Osteoblast (primary cell): Measurements from ENCODE around the gene RPSA. TPM values are rescaled to one million over a fixed set of nuclear protein-coding genes. Genes with fewer than 3 reads are reported as not detected.

Experiments used
- DNase-seq: peaks from one replicate; pipeline ENCODE4 v3.0.0; 2011; ENCODE audit warnings: low spot score, mixed read lengths; ENCODE audit not compliant: insufficient read length; ENCODE audit errors: missing footprints
- H2AFZ ChIP-seq: 2 replicates; pipeline ENCODE4 v1.6.0; 2011; ENCODE audit warnings: mild to moderate bottlenecking, low read length
- H3K27ac ChIP-seq: 2 replicates; pipeline ENCODE4 v1.5.1; 2011; ENCODE audit warnings: mild to moderate bottlenecking, low read depth, low read length, moderate library complexity
- H3K27me3 ChIP-seq: 2 replicates; pipeline ENCODE4 v1.6.0; 2012; ENCODE audit warnings: mild to moderate bottlenecking, control low read depth, inconsistent platforms, low read length, moderate library complexity; ENCODE audit not compliant: insufficient read depth
- H3K36me3 ChIP-seq: 2 replicates; pipeline ENCODE4 v1.5.1; 2011; ENCODE audit warnings: mild to moderate bottlenecking, low read length, control low read depth, moderate library complexity; ENCODE audit not compliant: insufficient read depth
- H3K4me1 ChIP-seq: 2 replicates; pipeline ENCODE4 v1.5.1; 2011; ENCODE audit warnings: mild to moderate bottlenecking, low read length, control low read depth, moderate library complexity; ENCODE audit not compliant: insufficient read depth
- H3K4me2 ChIP-seq: 2 replicates; pipeline ENCODE4 v1.6.0; 2011; ENCODE audit warnings: mild to moderate bottlenecking, low read length; ENCODE audit not compliant: insufficient read depth
- H3K4me3 ChIP-seq: fragments of 200-600 bp; sonication (generic); 3 replicates; pipeline ENCODE4 v1.5.1; 2012; ENCODE audit warnings: mild to moderate bottlenecking, low read length, inconsistent platforms; ENCODE audit not compliant: insufficient read depth
- H3K79me2 ChIP-seq: 2 replicates; pipeline ENCODE4 v1.6.0; 2012; ENCODE audit warnings: mild to moderate bottlenecking, low read length, control low read depth, inconsistent platforms; ENCODE audit not compliant: insufficient read depth
- H3K9me3 ChIP-seq: 2 replicates; pipeline ENCODE4 v1.5.1; 2011; ENCODE audit warnings: low read depth, low read length, control low read depth
- H4K20me1 ChIP-seq: 2 replicates; pipeline ENCODE4 v1.6.0; 2012; ENCODE audit warnings: mild to moderate bottlenecking, low read length, control low read depth; ENCODE audit not compliant: insufficient read depth
- total RNA-seq: library from RNA; depleted of rRNA; stranded (reverse); fragments of >200 nt; gene quantifications from 2 replicates; pipeline ENCODE4 v1.2.3, GENCODE V29; 2012
- TF ChIP-seq, protein P1 (sequence below): IDR thresholded peaks from 2 replicates; pipeline ENCODE4 v1.5.1; 2011; ENCODE audit warnings: mild to moderate bottlenecking, low read depth, low read length, moderate library complexity; ENCODE audit errors: extremely low read depth

The RPSA gene
- total RNA-seq, 1 donor, result 1,028 TPM

- Histone ChIP-seq H3K36me3 (no peaks in the 10 kb centered on the region), H3K79me2 (no peaks in the 10 kb centered on the region), H3K4me1 (peaks cover 8% of the 10 kb centered on the region), H3K4me3 (no peak overlapping the region), H3K27ac (no peak overlapping the region), H3K27me3 (no peaks in the 10 kb centered on the region), H3K9me3 (no peaks in the 10 kb centered on the region), H4K20me1 (no peaks in the 10 kb centered on the region), H3K4me2 (no peak overlapping the region), H2AFZ (peak overlapping the region; percentile 95)
- peak; percentile 53 for DNase-seq
- TF ChIP-seq, protein P1, sequence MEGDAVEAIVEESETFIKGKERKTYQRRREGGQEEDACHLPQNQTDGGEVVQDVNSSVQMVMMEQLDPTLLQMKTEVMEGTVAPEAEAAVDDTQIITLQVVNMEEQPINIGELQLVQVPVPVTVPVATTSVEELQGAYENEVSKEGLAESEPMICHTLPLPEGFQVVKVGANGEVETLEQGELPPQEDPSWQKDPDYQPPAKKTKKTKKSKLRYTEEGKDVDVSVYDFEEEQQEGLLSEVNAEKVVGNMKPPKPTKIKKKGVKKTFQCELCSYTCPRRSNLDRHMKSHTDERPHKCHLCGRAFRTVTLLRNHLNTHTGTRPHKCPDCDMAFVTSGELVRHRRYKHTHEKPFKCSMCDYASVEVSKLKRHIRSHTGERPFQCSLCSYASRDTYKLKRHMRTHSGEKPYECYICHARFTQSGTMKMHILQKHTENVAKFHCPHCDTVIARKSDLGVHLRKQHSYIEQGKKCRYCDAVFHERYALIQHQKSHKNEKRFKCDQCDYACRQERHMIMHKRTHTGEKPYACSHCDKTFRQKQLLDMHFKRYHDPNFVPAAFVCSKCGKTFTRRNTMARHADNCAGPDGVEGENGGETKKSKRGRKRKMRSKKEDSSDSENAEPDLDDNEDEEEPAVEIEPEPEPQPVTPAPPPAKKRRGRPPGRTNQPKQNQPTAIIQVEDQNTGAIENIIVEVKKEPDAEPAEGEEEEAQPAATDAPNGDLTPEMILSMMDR, result no peak
These were observed 28.7 kb downstream of the RPSA start for GRCh38 chr3:39435006-39435748.

- H2AFZ ChIP-seq, result no peak overlapping the region
- no peak overlapping the region for H3K4me2 ChIP-seq
- no peaks in the 10 kb centered on the region for H3K27me3 ChIP-seq
- H3K27ac ChIP-seq, result no peak overlapping the region
- H3K4me1 ChIP-seq, result peaks cover 2% of the 10 kb centered on the region
- H3K79me2 ChIP-seq, result no peaks in the 10 kb centered on the region
- no peaks in the 10 kb centered on the region for H3K9me3 ChIP-seq
- H3K4me3 ChIP-seq, result no peak overlapping the region
- DNase-seq, result no peak
- TF ChIP-seq, protein P1, result no peak
- H4K20me1 ChIP-seq, result no peaks in the 10 kb centered on the region
- H3K36me3 ChIP-seq, result no peaks in the 10 kb centered on the region
These were observed 32.4 kb downstream of the RPSA start for GRCh38 chr3:39438880-39439279.

DNA sequence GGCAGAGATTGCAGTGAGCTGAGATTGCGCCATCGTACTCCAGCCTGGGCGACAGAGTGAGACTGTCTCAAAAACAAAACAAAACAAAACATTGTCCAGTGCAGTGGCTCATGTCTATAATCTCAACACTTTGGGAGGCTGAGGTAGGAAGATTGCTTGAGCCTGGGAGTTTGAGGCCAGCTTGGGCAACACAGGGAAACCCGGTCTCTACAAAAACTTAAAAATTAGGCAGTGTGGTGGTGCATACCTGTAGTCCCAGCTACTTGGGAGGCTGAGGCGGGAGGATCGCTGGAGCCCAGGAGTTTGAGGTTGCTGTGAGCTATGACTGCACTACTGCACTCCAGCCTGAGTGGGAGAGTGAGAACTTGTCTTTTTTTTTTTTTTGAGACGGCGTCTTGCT is 33.8 kb downstream of the RPSA start:
- Histone ChIP-seq H3K9me3 (no peaks in the 10 kb centered on the region), H3K27ac (no peak overlapping the region), H3K27me3 (no peaks in the 10 kb centered on the region), H3K4me1 (no peaks in the 10 kb centered on the region), H3K36me3 (no peaks in the 10 kb centered on the region), H3K4me3 (no peak overlapping the region), H2AFZ (no peak overlapping the region), H3K79me2 (no peaks in the 10 kb centered on the region), H3K4me2 (no peak overlapping the region), H4K20me1 (no peaks in the 10 kb centered on the region)
- no peak for DNase-seq
- TF ChIP-seq, protein P1, result no peak

GRCh38 chr3:39443530-39443929 is 37.0 kb downstream of the RPSA start:
- no peak for DNase-seq
- H3K4me1 ChIP-seq, result no peaks in the 10 kb centered on the region
- no peak overlapping the region for H3K4me3 ChIP-seq
- H3K36me3 ChIP-seq, result no peaks in the 10 kb centered on the region
- no peak overlapping the region for H2AFZ ChIP-seq
- no peaks in the 10 kb centered on the region for H4K20me1 ChIP-seq
- no peak overlapping the region for H3K4me2 ChIP-seq
- no peak overlapping the region for H3K27ac ChIP-seq
- no peaks in the 10 kb centered on the region for H3K9me3 ChIP-seq
- H3K79me2 ChIP-seq, result no peaks in the 10 kb centered on the region
- TF ChIP-seq, protein P1, result no peak
- no peaks in the 10 kb centered on the region for H3K27me3 ChIP-seq
